ENCODE measurements around the gene KIF17.

The KIF17 gene

DNA sequence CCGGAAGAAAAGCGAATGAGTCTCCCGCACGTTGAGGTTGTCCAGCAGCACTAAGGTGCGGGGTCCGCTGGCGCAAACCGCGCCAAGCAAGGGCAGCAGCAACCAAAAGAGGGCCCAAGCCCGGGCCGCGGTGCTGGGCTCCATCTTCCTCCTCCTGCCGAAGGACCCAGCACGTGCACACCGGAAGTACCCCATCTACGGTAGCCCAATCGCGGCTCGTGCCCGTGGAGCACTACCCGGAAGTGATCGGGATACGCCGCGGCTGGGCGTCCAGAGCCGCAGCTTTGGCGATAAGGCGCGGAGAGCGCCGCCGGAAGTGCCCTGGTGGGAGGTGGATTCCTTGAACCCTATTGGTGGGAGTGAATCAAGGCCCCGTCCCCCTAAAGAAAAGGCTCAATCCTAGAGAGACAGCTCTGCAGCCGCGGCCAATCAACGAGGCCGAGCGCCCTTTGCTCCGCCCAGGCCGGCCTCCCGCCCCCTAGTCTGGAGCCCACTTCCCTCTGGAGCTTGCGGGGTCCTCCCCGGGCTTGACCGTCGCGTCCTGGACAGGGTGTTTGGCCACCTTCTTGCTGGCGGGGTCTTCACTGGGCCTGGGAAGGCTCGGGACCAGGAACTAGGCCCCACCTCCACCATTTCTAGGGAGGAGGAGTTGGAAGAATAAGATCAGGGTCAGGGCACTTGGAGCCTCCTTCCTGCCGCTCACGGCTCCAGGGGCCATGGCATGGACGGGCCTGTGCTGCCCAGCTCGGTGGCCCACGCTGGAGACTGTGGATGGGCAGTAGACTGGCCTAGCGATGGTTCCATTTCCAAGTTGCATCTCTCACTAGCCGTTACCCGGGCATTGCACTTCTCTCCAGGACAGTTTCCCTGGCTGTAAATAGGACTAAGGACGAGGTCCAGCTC is 56.3 kb downstream of the KIF17 start, which contains the start of gene DDOST:
DDOST (minus strand) TSS at position 163 of the 903 bp plus-strand sequence; CDS start at position 144, 19 bp downstream.
- peak; percentile 95 to 96 for DNase-seq (ENCODE audit: low read depth in 2 of 2)

DNA sequence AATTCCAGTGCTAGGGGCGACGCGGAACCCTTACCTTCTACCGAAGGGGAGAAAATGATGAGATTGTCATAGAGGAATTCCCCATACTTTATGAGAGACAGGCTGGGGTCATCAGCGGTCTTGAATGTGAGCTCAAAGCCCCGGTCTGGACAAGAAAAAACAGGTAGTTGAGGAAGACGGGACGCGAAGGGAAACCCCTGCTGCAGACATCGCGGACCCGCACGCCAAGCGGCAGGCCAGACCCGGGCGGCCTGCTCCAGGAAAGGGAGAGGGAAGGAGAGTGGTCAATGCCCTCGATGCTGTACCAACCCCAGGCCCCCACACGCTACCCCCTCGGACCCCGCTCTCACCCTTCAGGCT is 57.0 kb downstream of the KIF17 start:
- no peak for DNase-seq (ENCODE audit: low read depth in 2 of 2)

GRCh38 chr1:20660363-20660762 is 57.4 kb downstream of the KIF17 start:
- DNase-seq (ENCODE audit: low read depth in 2 of 2) = no peak

- DNase-seq (ENCODE audit: low read depth in 2 of 2) = no peak
Observed at GRCh38 chr1:20658166-20658915, 59.5 kb downstream of the KIF17 start.

DNA sequence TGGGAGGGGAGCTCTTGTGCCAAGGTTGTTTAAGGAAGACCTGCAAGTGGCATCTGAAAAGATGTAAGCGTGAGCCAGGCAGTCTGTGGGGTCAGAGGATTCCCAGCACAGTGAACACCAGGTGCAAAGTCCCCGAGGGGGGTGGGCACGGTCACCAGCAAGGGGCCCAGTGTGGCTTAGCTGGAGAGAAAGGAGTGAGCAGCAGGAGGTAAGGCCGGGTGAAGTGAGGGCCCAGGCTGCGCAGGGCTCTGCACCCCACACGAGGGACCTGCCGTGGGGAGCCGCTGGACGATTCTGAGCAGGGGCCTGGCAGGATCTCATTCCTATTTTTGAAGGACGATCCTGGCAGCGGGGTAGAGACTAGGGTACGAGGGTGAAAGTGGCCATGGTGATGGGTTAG is 60.8 kb downstream of the KIF17 start:
- DNase-seq (ENCODE audit: low read depth in 2 of 2) = no peak

DNA sequence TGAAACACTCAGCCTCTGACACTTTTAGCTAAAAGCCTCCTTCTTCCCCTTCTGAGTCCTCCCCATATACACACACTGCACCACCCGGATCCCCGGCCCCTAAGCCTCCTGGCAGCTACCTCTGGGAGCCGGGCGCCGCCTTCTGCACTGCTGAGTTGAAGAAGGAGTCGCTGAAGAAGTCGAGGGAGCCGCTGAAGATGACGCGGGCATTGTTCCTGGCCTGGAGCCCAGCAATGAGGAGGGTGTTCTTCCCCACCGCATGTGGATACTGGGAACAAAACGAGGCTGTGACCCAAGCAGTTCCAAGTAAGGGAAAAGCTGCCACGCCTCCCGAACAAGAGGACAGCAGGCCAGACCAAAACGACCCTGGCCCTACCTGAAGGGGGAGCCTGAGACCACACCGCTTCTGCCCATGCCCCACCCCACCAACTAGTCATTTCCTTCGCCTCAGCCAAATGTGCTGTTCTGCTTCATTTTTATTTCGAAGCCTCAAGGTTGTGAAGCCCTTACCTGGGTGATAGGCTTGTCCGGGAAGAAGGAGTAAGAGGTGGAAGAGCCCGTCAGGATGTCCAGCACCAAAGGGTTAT is 63.6 kb downstream of the KIF17 start:
- DNase-seq (ENCODE audit: low read depth in 2 of 2) = no peak

DNA sequence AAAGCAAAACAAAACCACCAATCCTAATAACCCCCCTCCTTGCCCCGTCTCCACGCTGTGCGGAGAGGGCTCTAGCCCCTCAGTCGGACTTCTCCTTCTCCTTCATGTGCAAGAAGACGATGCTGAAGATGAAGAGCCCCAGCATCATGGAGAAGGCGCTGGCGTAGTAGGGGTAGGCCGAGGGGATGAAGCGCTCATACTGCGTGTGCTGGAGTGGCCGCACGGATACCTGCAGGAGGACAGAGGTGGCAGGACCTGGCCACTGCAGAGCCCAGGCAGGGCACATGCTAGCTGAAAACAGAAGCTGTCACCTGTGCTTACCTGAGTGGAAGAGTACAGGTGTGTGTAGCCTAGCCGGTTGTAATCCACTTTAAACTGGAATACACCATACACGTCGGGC is 65.5 kb downstream of the KIF17 start:
- no peak for DNase-seq (ENCODE audit: low read depth in 2 of 2)

DNA sequence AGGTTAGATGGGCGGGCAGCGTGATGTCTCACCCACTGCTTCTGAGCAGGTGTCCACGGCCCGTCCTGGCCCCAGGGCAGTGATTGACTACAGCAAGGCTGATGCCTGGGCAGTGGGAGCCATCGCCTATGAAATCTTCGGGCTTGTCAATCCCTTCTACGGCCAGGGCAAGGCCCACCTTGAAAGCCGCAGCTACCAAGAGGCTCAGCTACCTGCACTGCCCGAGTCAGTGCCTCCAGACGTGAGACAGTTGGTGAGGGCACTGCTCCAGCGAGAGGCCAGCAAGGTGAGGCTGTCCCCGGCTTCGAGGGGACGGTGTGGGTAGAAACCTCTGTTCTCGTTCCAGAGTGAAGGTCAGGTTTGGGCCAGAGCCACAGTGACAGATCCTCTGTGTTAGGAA is 68.9 kb downstream of the KIF17 start:
- DNase-seq (ENCODE audit: low read depth in 2 of 2) = no peak

DNA sequence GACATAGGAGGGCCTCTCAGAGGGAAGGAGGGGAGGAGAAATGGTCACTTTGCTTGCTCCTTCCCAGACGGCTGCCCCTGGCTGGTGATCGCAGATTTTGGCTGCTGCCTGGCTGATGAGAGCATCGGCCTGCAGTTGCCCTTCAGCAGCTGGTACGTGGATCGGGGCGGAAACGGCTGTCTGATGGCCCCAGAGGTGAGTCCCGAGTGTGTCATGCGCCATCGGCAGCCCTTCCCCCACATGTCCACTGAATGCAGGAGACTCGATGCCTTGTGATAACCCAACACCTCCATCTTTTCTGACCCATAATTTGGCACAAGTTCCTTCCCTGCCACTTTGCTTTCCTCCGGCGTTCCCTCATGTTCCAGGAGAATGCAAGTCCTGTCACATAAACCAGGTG is 69.4 kb downstream of the KIF17 start:
- no peak for DNase-seq (ENCODE audit: low read depth in 2 of 2)

DNA sequence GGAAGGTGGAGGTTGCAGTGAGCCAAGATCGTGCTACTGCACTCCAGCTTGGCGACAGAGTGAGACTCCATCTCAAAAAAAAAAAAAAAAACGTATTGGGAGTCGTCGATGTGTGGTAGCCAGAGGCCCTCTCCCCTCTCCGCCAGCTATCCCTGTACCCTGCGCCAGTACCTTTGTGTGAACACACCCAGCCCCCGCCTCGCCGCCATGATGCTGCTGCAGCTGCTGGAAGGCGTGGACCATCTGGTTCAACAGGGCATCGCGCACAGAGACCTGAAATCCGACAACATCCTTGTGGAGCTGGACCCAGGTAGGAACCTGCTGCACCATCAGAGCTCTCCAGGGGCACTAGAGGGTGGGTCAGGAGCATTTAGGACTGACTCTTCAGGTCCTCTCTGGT is 72.4 kb downstream of the KIF17 start:
- no peak for DNase-seq (ENCODE audit: low read depth in 2 of 2)

- no peak for DNase-seq (ENCODE audit: low read depth in 2 of 2)
Observed at GRCh38 chr1:20644416-20644815, 73.4 kb downstream of the KIF17 start.

- no peak for DNase-seq (ENCODE audit: low read depth in 2 of 2)
Observed at GRCh38 chr1:20643080-20643479, 74.7 kb downstream of the KIF17 start.

- DNase-seq (ENCODE audit: low read depth in 2 of 2) = no peak
Observed at GRCh38 chr1:20641975-20642374, 75.8 kb downstream of the KIF17 start.

DNA sequence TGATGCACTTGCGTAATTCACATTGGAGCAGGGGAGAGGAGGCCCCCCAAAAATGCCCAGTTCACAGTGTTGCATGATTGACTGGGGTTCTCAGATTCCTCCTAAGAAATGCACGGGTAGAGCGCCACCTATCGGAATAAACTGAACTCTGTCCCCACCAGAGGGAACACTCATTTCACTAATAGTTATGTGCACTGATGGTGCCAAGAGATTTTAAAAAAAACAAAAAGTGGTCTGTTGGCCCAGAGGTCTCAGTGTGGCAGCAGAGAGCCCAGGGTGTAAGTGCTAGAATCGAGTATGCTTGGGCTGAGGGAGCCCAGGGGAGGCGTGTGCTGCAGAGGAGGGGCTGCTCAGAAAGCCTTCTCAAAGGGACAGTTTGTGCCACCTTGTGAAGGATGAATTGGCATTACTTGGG is 77.6 kb downstream of the KIF17 start:
- peak in 1 of 2 donors; percentile 46 for DNase-seq (ENCODE audit: low read depth in 2 of 2)

- DNase-seq (ENCODE audit: low read depth in 2 of 2) = no peak
Observed at GRCh38 chr1:20636785-20637347, 80.9 kb downstream of the KIF17 start.

- no peak for DNase-seq (ENCODE audit: low read depth in 2 of 2)
Observed at GRCh38 chr1:20634594-20635084, 83.2 kb downstream of the KIF17 start.

GRCh38 chr1:20634065-20634593 is 83.7 kb downstream of the KIF17 start:
- no peak for DNase-seq (ENCODE audit: low read depth in 2 of 2)

- DNase-seq (ENCODE audit: low read depth in 2 of 2) = peak; percentile 69 to 74
Observed at GRCh38 chr1:20633190-20634064, 84.4 kb downstream of the KIF17 start, which contains the start of gene PINK1. Gene PINK1, plus strand, starts transcription at chr1:20633458. Its CDS starts 91 bp downstream, at chr1:20633549.

DNA sequence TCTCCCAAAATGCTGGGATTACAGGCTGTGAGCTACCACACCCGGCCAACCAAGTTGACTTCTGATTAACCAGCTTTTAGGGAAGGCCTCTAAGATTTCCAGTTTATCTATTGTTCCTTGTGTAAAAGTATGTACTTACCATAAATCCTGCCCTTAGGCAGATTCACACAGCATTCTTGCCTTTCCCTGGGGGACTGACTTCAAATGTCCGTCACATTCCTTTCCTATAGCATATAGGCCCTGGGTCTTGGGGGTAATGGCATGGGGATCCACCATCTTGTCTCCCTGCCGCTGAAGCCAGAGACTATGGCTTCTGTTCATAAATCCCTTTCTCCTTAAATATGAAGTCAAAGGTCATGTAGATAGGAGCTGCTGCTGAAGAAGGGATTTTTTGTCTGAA is 85.4 kb downstream of the KIF17 start:
- no peak for DNase-seq (ENCODE audit: low read depth in 2 of 2)

GRCh38 chr1:20630729-20631128 is 87.1 kb downstream of the KIF17 start:
- no peak for DNase-seq (ENCODE audit: low read depth in 2 of 2)

DNA sequence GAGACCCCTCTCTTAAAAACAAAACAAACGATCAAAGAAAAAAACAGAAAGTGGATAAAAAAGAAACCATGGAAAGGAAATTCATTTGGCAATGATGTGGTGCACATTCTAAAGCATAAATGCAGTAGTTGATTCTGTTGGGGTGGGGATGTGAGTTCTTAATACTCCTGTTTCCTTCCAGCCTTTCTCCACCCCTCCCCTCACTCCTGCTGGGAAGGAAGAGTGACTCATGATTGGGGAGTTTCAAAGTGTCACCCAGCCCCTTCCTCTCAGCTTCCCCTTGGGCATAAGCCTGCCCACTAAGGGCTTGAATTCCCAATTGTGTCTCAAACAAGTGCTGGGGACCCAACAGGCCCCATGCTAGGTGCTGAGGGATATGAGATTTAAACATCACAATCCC is 91.3 kb downstream of the KIF17 start:
- no peak for DNase-seq (ENCODE audit: low read depth in 2 of 2)
